ENCODE data around the gene GNL2.
"Not testable (repeated sequence)": the region's sequence is repeated elsewhere in the genome, so short reads cannot be mapped to it uniquely, and the experiment has no call there.

Gene GNL2

DNA sequence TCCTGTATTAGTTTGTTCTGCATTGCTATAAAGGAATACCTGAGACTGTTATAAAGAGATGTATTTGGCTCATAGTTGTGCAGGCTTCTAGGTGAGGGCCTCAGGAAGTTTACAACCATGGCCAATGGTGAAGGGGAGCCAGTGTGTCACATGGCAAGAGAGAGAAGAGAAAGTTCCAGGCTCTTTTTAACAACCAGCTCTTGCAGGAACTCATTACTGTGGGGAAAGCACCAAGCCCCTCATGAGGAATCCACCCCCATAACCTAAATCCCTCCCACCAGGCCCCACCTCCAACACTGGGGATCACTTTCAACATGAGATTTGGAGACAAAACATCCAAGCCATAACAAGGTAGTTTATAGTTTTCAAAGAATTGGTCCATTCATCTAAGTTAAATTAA lies 76.1 kb downstream of the GNL2 start:
- in situ Hi-C loops (cut with MboI; ENCODE audit: low sequenced_read_pairs) = no loop called here

DNA sequence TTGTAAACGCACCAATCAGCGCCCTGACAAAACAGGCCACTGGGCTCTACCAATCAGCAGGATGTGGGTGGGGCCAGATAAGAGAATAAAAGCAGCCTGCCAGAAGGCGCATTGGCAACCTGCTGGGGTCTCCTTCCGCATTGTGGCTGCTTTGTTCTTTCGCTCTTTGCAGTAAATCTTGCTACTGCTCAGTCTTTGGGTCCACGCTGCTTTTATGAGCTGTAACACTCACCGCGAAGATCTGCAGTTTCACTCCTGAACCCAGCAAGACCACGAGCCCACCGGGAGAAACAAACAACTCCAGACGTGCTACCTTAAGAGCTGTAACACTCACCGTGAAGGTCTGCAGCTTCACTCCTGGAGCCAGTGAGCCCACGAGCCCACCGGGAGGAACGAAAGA lies 76.8 kb downstream of the GNL2 start:
- in situ Hi-C loops (cut with MboI; ENCODE audit: low sequenced_read_pairs) = not testable (repeated sequence)

DNA sequence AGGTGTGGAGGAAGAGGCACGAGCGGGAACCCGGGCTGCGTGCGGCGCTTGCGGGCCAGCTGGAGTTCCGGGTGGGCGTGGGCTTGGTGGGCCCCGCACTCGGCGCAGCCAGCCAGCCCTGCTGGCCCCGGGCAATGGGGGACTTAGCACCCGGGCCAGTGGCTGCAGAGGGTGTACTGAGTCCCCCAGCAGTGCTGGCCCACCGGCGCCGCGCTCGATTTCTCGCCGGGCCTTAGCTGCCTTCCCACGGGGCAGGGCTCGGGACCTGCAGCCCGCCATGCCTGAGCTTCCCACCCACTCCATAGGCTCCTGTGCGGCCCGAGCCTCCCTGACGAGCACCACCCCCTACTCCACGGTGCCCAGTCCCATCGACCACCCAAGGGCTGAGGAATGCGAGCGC lies 77.5 kb downstream of the GNL2 start:
- in situ Hi-C loops (cut with MboI; ENCODE audit: low sequenced_read_pairs) = not testable (repeated sequence)

DNA sequence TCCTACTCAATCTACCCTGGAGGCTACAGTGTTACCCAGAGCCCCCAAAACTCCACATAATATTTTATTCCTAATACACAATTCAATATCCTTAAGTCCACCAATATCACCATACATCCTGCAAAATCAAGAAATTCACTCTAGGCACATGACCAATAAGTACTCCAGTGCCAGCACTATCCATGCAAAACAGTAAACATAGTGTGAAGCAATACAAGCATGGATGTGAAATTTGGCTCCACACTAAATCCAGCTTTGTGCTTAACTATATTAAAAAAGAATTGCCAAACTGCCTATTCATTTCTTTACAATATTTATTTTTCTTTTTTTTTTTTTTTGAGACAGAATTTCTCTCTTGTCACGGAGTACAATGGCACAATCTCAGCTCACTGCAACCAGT lies 78.2 kb downstream of the GNL2 start:
- in situ Hi-C loops (cut with MboI; ENCODE audit: low sequenced_read_pairs) = no loop called here
